ENCODE measurements around the gene GALNTL6.

DNA sequence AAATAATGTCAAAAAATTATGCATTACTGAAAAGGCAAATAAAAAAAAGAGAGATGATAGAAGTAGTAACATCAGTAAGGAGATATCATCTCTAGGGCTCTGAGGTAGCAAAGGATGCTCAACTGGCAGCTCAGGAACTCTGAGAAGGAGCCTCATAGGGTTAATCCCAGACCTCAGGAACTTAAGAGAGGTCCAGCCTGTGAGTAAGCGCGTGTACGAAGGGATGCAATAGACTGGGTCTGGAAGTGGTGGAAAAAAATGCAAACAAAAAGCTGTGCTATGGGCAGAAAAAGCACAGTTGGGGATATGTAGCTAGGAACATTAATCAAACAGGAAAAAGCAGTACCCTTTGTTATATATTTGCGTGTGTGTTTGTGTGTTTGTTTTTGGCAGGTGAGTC is 282.0 kb downstream of the GALNTL6 start:
- TF ChIP-seq POLR2AphosphoS5 (IDR thresholded peaks at IDR 0.05) = no peak
- TF ChIP-seq, protein P1, sequence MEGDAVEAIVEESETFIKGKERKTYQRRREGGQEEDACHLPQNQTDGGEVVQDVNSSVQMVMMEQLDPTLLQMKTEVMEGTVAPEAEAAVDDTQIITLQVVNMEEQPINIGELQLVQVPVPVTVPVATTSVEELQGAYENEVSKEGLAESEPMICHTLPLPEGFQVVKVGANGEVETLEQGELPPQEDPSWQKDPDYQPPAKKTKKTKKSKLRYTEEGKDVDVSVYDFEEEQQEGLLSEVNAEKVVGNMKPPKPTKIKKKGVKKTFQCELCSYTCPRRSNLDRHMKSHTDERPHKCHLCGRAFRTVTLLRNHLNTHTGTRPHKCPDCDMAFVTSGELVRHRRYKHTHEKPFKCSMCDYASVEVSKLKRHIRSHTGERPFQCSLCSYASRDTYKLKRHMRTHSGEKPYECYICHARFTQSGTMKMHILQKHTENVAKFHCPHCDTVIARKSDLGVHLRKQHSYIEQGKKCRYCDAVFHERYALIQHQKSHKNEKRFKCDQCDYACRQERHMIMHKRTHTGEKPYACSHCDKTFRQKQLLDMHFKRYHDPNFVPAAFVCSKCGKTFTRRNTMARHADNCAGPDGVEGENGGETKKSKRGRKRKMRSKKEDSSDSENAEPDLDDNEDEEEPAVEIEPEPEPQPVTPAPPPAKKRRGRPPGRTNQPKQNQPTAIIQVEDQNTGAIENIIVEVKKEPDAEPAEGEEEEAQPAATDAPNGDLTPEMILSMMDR (IDR thresholded peaks at IDR 0.05; ENCODE audit: poor library complexity, severe bottlenecking) = no peak
- TF ChIP-seq EP300 (conservative IDR thresholded peaks at IDR 0.05; ENCODE audit: poor library complexity, severe bottlenecking) = no peak
- no peak for TF ChIP-seq MXI1 (conservative IDR thresholded peaks at IDR 0.05; ENCODE audit: poor library complexity, severe bottlenecking)
- TF ChIP-seq, protein P2, sequence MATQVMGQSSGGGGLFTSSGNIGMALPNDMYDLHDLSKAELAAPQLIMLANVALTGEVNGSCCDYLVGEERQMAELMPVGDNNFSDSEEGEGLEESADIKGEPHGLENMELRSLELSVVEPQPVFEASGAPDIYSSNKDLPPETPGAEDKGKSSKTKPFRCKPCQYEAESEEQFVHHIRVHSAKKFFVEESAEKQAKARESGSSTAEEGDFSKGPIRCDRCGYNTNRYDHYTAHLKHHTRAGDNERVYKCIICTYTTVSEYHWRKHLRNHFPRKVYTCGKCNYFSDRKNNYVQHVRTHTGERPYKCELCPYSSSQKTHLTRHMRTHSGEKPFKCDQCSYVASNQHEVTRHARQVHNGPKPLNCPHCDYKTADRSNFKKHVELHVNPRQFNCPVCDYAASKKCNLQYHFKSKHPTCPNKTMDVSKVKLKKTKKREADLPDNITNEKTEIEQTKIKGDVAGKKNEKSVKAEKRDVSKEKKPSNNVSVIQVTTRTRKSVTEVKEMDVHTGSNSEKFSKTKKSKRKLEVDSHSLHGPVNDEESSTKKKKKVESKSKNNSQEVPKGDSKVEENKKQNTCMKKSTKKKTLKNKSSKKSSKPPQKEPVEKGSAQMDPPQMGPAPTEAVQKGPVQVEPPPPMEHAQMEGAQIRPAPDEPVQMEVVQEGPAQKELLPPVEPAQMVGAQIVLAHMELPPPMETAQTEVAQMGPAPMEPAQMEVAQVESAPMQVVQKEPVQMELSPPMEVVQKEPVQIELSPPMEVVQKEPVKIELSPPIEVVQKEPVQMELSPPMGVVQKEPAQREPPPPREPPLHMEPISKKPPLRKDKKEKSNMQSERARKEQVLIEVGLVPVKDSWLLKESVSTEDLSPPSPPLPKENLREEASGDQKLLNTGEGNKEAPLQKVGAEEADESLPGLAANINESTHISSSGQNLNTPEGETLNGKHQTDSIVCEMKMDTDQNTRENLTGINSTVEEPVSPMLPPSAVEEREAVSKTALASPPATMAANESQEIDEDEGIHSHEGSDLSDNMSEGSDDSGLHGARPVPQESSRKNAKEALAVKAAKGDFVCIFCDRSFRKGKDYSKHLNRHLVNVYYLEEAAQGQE (IDR thresholded peaks at IDR 0.05; ENCODE audit: borderline replicate concordance) = no peak
- TF ChIP-seq SMC3 (conservative IDR thresholded peaks at IDR 0.05; ENCODE audit: poor library complexity) = no peak
- no peak for TF ChIP-seq EZH2 (IDR thresholded peaks at IDR 0.05; ENCODE audit: borderline replicate concordance, insufficient read depth, low read length, poor library complexity, severe bottlenecking)
